Neural crest cell (in vitro differentiated cells): ENCODE data around the gene BIVM. TPM values are rescaled to one million over a fixed set of nuclear protein-coding genes. Genes with fewer than 3 reads are reported as not detected.

Experiments used
- DNase-seq: peaks from one replicate; pipeline ENCODE4 v3.0.0; 2021; ENCODE audit warnings: low read depth, mixed read lengths, low spot score
- H3K27ac Mint-ChIP-seq: one replicate; pipeline ENCODE4 v1.8.0; 2021; ENCODE audit warnings: mild to moderate bottlenecking, mixed read lengths; ENCODE audit not compliant: unreplicated experiment
- H3K27me3 Mint-ChIP-seq: 2 replicates; pipeline ENCODE4 v1.8.0; 2021; ENCODE audit warnings: low read depth, mild to moderate bottlenecking, mixed read lengths
- H3K36me3 Mint-ChIP-seq: 2 replicates; pipeline ENCODE4 v1.8.0; 2021; ENCODE audit warnings: low read depth, mild to moderate bottlenecking, mixed read lengths
- H3K4me1 Mint-ChIP-seq: 2 replicates; pipeline ENCODE4 v1.8.0; 2021; ENCODE audit warnings: mixed read lengths
- H3K4me3 Mint-ChIP-seq: one replicate; pipeline ENCODE4 v1.8.0; 2021; ENCODE audit warnings: mild to moderate bottlenecking, mixed read lengths
- H3K9me3 Mint-ChIP-seq: 2 replicates; pipeline ENCODE4 v1.8.0; 2021; ENCODE audit warnings: mixed read lengths
- total RNA-seq: library from RNA; stranded (reverse); gene quantifications from 2 replicates; pipeline ENCODE4 v1.2.1, GENCODE V29; 2021
- TF ChIP-seq, protein P1 (sequence below): fragments of 200-600 bp; sonication (generic); conservative IDR thresholded peaks from 2 replicates; pipeline ENCODE4 v1.5.0; 2021; ENCODE audit warnings: antibody characterized with exemption, mild to moderate bottlenecking

Gene BIVM
- total RNA-seq, 1 donor from 2014 or later = 26.4 TPM

DNA sequence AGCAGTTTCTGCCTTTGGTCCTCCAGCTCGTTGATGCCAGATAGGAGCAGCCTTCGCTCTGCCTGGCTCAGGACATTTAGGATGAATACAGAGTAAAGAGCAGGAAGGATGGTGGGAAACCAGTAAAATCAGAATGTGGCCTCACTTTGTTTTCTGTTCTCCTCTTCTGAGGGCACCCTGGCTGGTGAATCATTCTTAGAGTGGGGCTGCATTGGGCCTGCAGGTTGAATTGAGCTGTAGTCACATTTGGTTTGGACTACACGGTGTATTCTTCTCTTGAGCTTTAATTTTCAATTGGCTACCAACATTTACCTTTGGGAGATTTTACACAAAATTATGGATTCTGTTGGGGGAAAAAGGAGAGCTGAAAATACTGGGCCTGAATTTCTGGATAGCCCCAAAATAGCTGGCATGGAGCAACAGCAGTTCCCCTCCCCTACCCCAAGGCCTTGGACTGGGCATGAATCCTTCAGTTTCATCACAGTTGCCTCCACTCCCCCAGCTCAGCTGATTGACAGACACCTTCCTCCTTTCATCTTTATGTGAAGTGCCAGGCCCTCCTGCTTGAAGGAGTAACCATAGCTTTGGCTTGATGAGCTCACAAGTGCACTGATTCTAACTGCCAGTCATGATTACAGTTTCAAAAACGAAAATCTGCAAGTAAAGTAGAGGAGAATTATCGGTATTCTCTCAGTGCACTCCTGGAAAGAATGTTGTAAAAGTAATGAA lies 71.2 kb downstream of the BIVM start:
- TF ChIP-seq, protein P1, sequence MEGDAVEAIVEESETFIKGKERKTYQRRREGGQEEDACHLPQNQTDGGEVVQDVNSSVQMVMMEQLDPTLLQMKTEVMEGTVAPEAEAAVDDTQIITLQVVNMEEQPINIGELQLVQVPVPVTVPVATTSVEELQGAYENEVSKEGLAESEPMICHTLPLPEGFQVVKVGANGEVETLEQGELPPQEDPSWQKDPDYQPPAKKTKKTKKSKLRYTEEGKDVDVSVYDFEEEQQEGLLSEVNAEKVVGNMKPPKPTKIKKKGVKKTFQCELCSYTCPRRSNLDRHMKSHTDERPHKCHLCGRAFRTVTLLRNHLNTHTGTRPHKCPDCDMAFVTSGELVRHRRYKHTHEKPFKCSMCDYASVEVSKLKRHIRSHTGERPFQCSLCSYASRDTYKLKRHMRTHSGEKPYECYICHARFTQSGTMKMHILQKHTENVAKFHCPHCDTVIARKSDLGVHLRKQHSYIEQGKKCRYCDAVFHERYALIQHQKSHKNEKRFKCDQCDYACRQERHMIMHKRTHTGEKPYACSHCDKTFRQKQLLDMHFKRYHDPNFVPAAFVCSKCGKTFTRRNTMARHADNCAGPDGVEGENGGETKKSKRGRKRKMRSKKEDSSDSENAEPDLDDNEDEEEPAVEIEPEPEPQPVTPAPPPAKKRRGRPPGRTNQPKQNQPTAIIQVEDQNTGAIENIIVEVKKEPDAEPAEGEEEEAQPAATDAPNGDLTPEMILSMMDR = no peak
- no peaks in the 10 kb centered on the region for H3K9me3 Mint-ChIP-seq
- H3K36me3 Mint-ChIP-seq = peaks cover 7% of the 10 kb centered on the region
- no peak for DNase-seq
- no peak overlapping the region for H3K27ac Mint-ChIP-seq
- H3K4me3 Mint-ChIP-seq = no peak overlapping the region
- H3K27me3 Mint-ChIP-seq = no peaks in the 10 kb centered on the region
- H3K4me1 Mint-ChIP-seq = peaks cover 9% of the 10 kb centered on the region

DNA sequence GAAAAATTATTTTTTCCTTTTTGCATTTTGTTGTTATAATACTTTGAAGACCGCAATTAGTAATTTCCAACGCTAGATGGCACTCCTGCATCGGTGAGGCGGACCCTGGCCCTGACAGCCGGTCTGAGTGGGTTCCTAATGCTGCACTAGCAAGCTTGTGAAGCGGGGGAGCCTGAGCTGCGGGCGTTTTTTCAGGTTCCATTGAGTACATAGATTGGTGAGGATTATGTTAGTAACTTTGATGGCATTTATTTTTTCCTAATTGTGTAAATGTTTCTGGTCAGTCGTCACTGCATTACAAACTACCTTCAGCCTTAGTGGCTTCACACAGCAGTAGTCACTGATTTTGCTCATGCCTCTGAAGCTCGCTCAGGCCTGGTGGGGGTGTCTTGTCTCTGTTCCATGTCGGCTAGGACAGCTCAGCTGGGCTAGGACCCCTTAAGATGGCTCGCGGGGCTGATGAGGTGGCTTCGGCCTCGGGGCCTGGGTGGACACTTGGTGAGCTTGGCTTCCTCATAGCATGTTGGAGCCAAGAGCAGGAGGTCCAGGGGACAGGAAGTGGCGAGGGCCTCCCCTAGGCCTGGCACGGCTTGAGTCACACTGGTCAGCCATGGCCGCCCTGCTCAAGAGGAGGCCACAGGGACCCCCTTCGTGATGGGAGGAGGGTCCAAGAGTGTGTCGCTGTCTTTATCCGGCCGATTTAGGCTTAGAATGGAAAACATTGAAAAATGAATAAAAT lies 71.9 kb downstream of the BIVM start:
- no peaks in the 10 kb centered on the region for H3K27me3 Mint-ChIP-seq
- H3K36me3 Mint-ChIP-seq = peaks cover 6% of the 10 kb centered on the region
- TF ChIP-seq, protein P1 = peak; percentile 93
- no peaks in the 10 kb centered on the region for H3K9me3 Mint-ChIP-seq
- peaks cover 16% of the 10 kb centered on the region for H3K4me1 Mint-ChIP-seq
- H3K4me3 Mint-ChIP-seq = no peak overlapping the region
- DNase-seq = peak; percentile 53
- H3K27ac Mint-ChIP-seq = no peak overlapping the region

DNA sequence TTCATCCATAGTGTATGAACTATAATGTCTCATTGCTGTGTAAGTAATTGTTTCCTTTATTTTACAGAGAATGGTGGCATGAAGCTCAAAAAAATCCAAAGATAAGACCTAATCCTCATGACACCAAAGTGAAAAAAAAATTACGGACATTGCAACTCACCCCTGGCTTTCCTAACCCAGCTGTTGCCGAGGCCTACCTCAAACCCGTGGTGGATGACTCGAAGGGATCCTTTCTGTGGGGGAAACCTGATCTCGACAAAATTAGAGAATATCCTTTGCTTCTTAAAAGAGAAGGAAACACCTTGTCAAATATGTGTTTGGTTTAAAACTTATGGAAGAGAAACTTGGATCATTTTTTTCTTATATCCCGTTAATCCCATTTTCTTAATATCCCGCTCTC lies 73.2 kb downstream of the BIVM start:
- TF ChIP-seq, protein P1 = no peak
- no peaks in the 10 kb centered on the region for H3K27me3 Mint-ChIP-seq
- H3K36me3 Mint-ChIP-seq = peaks cover 12% of the 10 kb centered on the region
- H3K4me3 Mint-ChIP-seq = no peak overlapping the region
- no peak overlapping the region for H3K27ac Mint-ChIP-seq
- DNase-seq = no peak
- no peaks in the 10 kb centered on the region for H3K9me3 Mint-ChIP-seq
- H3K4me1 Mint-ChIP-seq = peaks cover 27% of the 10 kb centered on the region

DNA sequence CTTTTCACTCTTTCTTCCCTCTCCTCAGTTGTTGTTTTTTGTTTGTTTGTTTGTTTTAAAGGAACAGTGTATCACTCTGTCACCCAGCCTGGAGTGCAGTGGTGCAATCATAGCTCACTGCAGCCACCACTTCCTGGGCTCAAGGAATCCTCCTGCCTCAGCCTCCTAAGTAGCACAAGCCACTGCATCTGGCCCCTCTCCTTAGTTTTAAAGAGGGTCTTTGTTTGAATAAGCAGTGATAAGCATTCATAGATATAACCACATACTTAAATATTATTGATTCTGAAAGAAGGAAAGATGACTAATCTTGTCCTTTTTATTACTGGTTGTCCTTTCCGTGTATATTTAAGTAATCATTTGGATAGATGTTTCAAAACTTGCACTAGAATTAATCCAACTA lies 73.6 kb downstream of the BIVM start:
- Mint-ChIP-seq H3K4me1 (peaks cover 27% of the 10 kb centered on the region), H3K27me3 (no peaks in the 10 kb centered on the region)
- TF ChIP-seq, protein P1 = no peak

DNA sequence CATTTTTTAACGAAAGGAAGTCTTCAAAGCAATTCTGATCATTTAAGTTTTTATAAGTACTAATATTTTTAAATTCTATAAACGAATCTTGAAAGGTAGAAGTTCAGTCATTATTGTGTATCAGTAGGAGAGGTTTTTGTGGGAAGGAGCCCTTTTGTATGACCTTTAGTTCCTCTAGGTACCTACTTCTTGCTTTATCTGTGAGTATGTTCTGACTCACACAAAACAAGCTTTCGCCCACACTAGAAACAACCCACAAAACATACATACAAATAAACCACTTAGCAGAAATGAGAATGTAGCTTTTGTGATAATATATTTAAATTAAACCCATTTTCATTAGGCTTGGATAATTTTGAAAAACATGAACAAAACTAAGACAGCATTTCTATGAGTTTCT lies 74.7 kb downstream of the BIVM start:
- TF ChIP-seq, protein P1 = no peak
- H3K27me3 Mint-ChIP-seq = no peaks in the 10 kb centered on the region
- no peak overlapping the region for H3K4me3 Mint-ChIP-seq
- DNase-seq = no peak
- no peak overlapping the region for H3K27ac Mint-ChIP-seq
- H3K9me3 Mint-ChIP-seq = no peaks in the 10 kb centered on the region
- peaks cover 14% of the 10 kb centered on the region for H3K36me3 Mint-ChIP-seq
- H3K4me1 Mint-ChIP-seq = peaks cover 36% of the 10 kb centered on the region

More for the DNA sequence above, 73.6 kb downstream of the BIVM start:
- H3K27ac Mint-ChIP-seq = peak overlapping the region; percentile 7
- peaks cover 14% of the 10 kb centered on the region for H3K36me3 Mint-ChIP-seq
- no peak overlapping the region for H3K4me3 Mint-ChIP-seq
- H3K9me3 Mint-ChIP-seq = no peaks in the 10 kb centered on the region
- DNase-seq = no peak
